SK-N-SH (cell line): ENCODE measurements around the gene MAPK4. TPM values are rescaled to one million over a fixed set of nuclear protein-coding genes. Genes with fewer than 3 reads are reported as not detected.

Experiments
- CTCF ChIA-PET: fragments of 300-600, 350-600 bp; formaldehyde crosslinking; extraction: SDS; loops from one replicate; lab custom pipeline; 2021; lab: Yijun Ruan, JAX
- POLR2A ChIA-PET: fragments of 350-600 bp; sonication (Branson Sonifier 250); formaldehyde crosslinking; extraction: SDS; loops from one replicate; lab custom pipeline; 2020; ENCODE audit warnings: antibody characterized with exemption, inconsistent platforms; lab: Yijun Ruan, JAX
- DNase-seq: peaks from one replicate; pipeline ENCODE4 v3.0.0; 2012
- H2AFZ ChIP-seq: fragments of 200-600 bp; sonication (generic); 2 replicates; pipeline ENCODE4 v1.8.1; 2016; ENCODE audit warnings: antibody characterized with exemption, mild to moderate bottlenecking, low read depth
- H3F3A ChIP-seq: fragments of 200-600 bp; sonication (generic); replicated peaks from 2 replicates; pipeline ENCODE3; 2016; ENCODE audit warnings: antibody characterized with exemption, mild to moderate bottlenecking; ENCODE audit not compliant: insufficient read depth
- H3K27ac ChIP-seq, 2 experiments: fragments of 200-500 bp in 1 of 2; fragments of 200-600 bp in 1 of 2; sonication (Bioruptor generic) in 1 of 2; sonication (generic), shearing (Covaris generic) in 1 of 2; 2 replicates each; pipeline versions ENCODE4 v1.5.1 to v1.6.1; 2014 to 2016; ENCODE audit warnings: low read depth in 2 of 2, inconsistent platforms in 1 of 2, low read length in 1 of 2, mild to moderate bottlenecking in 1 of 2, mixed read lengths in 1 of 2
- H3K27me3 ChIP-seq: fragments of 200-600 bp; sonication (generic), shearing (Covaris generic); 2 replicates; pipeline ENCODE4 v1.6.1; 2016; ENCODE audit warnings: mixed run types; ENCODE audit not compliant: insufficient read depth
- H3K36me3 ChIP-seq, 2 experiments: fragments of 200-500 bp in 1 of 2; fragments of 200-600 bp in 1 of 2; sonication (Bioruptor generic) in 1 of 2; sonication (generic) in 1 of 2; replicated peaks in 1 of 2; 2 replicates each; pipeline versions ENCODE3 to v1.5.1; 2014 to 2016; ENCODE audit warnings: low read length in 1 of 2, mild to moderate bottlenecking in 1 of 2; ENCODE audit not compliant: insufficient read depth in 2 of 2, control insufficient read depth in 1 of 2
- H3K4me1 ChIP-seq, 2 experiments: fragments of 200-500 bp in 1 of 2; fragments of 200-600 bp in 1 of 2; sonication (Bioruptor generic) in 1 of 2; sonication (generic), shearing (Covaris generic) in 1 of 2; 2 replicates each; pipeline versions ENCODE4 v1.5.1 to v1.6.1; 2014 to 2016; ENCODE audit warnings: low read depth in 1 of 2, low read length in 1 of 2, mixed run types in 1 of 2; ENCODE audit not compliant: insufficient read depth in 2 of 2, control insufficient read depth in 1 of 2
- H3K4me2 ChIP-seq: fragments of 200-600 bp; sonication (generic), shearing (Covaris generic); 2 replicates; pipeline ENCODE4 v1.6.1; 2017; ENCODE audit warnings: mixed run types
- H3K4me3 ChIP-seq, 2 experiments: fragments of 200-500 bp in 1 of 2; fragments of 200-600 bp in 1 of 2; sonication (Bioruptor generic) in 1 of 2; sonication (generic), shearing (Covaris generic) in 1 of 2; 2 replicates each; pipeline versions ENCODE4 v1.5.1 to v1.8.1; 2014 to 2016; ENCODE audit warnings: low read depth in 2 of 2, inconsistent platforms in 1 of 2, low read length in 1 of 2, mild to moderate bottlenecking in 1 of 2, mixed read lengths in 1 of 2, moderate library complexity in 1 of 2
- H3K79me2 ChIP-seq: fragments of 200-600 bp; sonication (generic); 2 replicates; pipeline ENCODE4 v1.8.1; 2017; ENCODE audit warnings: mild to moderate bottlenecking; ENCODE audit not compliant: insufficient read depth
- H3K9ac ChIP-seq: fragments of 200-600 bp; sonication (generic); 2 replicates; pipeline ENCODE4 v1.6.1; 2017; ENCODE audit warnings: mixed run types
- H3K9me2 ChIP-seq: fragments of 200-600 bp; sonication (generic); 2 replicates; pipeline ENCODE4 v1.6.1; 2017; ENCODE audit warnings: mixed run types
- H3K9me3 ChIP-seq: fragments of 200-600 bp; sonication (generic); 2 replicates; pipeline ENCODE4 v1.6.1; 2017; ENCODE audit warnings: mixed run types, mild to moderate bottlenecking, moderate library complexity
- H4K20me1 ChIP-seq: fragments of 200-600 bp; sonication (generic); 2 replicates; pipeline ENCODE4 v1.6.1; 2017; ENCODE audit warnings: mild to moderate bottlenecking, mixed run types; ENCODE audit not compliant: insufficient read depth
- CHD2 ChIP-seq: fragments of 150-350 bp; IDR thresholded peaks from 2 replicates; pipeline ENCODE4 v1.6.1; 2018; ENCODE audit warnings: low read length; ENCODE audit not compliant: partially characterized antibody
- ELF1 ChIP-seq: IDR thresholded peaks from 2 replicates; pipeline ENCODE4 v1.4.0; 2012
- EP300 ChIP-seq, 2 experiments: IDR thresholded peaks; 2 replicates each; pipeline versions ENCODE4 v1.4.0 to v1.6.1; 2012; ENCODE audit warnings: borderline replicate concordance in 1 of 2, low read depth in 1 of 2, low read length in 1 of 2
- EZH2phosphoT487 ChIP-seq: fragments of 200-600 bp; sonication (generic); IDR thresholded peaks from 2 replicates; pipeline ENCODE4 v1.6.1; 2017; ENCODE audit warnings: low read depth, mixed run types, mild to moderate bottlenecking, antibody characterized with exemption, moderate library complexity, borderline replicate concordance
- GABPA ChIP-seq: IDR thresholded peaks from 2 replicates; pipeline ENCODE4 v1.4.0; 2012; ENCODE audit warnings: low read depth, mild to moderate bottlenecking
- GATA2 ChIP-seq: sonication (generic); formaldehyde crosslinking; IDR thresholded peaks from 2 replicates; pipeline ENCODE4 v1.5.0; 2020; ENCODE audit warnings: mild to moderate bottlenecking, missing genetic modification reagents
- NFIC ChIP-seq: IDR thresholded peaks from 2 replicates; pipeline ENCODE4 v1.4.0; 2012; ENCODE audit warnings: borderline replicate concordance
- RXRA ChIP-seq: IDR thresholded peaks from 2 replicates; pipeline ENCODE4 v1.4.0; 2012; ENCODE audit warnings: low read depth, mild to moderate bottlenecking, borderline replicate concordance
- SMC3 ChIP-seq: IDR thresholded peaks from 2 replicates; pipeline ENCODE4 v1.6.1; 2012; ENCODE audit warnings: low read depth, low read length, improper control_type of control experiment
- TAF1 ChIP-seq: IDR thresholded peaks from 2 replicates; pipeline ENCODE4 v1.6.1; 2012; ENCODE audit warnings: low read depth, mild to moderate bottlenecking, low read length, moderate library complexity, borderline replicate concordance
- TEAD4 ChIP-seq: IDR thresholded peaks from 2 replicates; pipeline ENCODE4 v1.4.0; 2012; ENCODE audit warnings: mild to moderate bottlenecking, borderline replicate concordance; ENCODE audit not compliant: insufficient read depth
- WGBS: methylation state at CpG from one replicate; pipeline ENCODE4 v1.1.6; 2017; ENCODE audit warnings: low lambda C conversion rate; 5-methylcytosine and 5-hydroxymethylcytosine counted together
- polyA plus RNA-seq, 3 experiments: library from polyadenylated mRNA; depleted of rRNA; stranded (reverse); fragments of >200 nt; gene quantifications; 2 replicates each; pipeline ENCODE4 v1.2.3, GENCODE V29; 2012
- TF ChIP-seq, protein P1 (sequence below): IDR thresholded peaks from 2 replicates; pipeline ENCODE4 v1.6.1; 2012; ENCODE audit warnings: mild to moderate bottlenecking, low read depth, low read length, moderate library complexity
- TF ChIP-seq, protein P2 (sequence below): IDR thresholded peaks from 2 replicates; pipeline ENCODE4 v1.4.0; 2012; ENCODE audit warnings: low read depth, borderline replicate concordance

Gene MAPK4
- polyA plus RNA-seq, 1 of the 3 experiments (the other 2 are of a cell fraction), result 0.02 TPM

GRCh38 chr18:50562686-50563085 is 2.8 kb downstream of the MAPK4 start (continued):
- TF ChIP-seq RXRA, result no peak
- TF ChIP-seq EZH2phosphoT487, result no peak
- no peak for TF ChIP-seq EP300 (IDR thresholded peaks at IDR 0.05; ENCODE audit: borderline replicate concordance in 1 of 2, low read depth in 1 of 2, low read length in 1 of 2)
- TF ChIP-seq, protein P1, sequence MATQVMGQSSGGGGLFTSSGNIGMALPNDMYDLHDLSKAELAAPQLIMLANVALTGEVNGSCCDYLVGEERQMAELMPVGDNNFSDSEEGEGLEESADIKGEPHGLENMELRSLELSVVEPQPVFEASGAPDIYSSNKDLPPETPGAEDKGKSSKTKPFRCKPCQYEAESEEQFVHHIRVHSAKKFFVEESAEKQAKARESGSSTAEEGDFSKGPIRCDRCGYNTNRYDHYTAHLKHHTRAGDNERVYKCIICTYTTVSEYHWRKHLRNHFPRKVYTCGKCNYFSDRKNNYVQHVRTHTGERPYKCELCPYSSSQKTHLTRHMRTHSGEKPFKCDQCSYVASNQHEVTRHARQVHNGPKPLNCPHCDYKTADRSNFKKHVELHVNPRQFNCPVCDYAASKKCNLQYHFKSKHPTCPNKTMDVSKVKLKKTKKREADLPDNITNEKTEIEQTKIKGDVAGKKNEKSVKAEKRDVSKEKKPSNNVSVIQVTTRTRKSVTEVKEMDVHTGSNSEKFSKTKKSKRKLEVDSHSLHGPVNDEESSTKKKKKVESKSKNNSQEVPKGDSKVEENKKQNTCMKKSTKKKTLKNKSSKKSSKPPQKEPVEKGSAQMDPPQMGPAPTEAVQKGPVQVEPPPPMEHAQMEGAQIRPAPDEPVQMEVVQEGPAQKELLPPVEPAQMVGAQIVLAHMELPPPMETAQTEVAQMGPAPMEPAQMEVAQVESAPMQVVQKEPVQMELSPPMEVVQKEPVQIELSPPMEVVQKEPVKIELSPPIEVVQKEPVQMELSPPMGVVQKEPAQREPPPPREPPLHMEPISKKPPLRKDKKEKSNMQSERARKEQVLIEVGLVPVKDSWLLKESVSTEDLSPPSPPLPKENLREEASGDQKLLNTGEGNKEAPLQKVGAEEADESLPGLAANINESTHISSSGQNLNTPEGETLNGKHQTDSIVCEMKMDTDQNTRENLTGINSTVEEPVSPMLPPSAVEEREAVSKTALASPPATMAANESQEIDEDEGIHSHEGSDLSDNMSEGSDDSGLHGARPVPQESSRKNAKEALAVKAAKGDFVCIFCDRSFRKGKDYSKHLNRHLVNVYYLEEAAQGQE, result no peak
- TF ChIP-seq, protein P2, sequence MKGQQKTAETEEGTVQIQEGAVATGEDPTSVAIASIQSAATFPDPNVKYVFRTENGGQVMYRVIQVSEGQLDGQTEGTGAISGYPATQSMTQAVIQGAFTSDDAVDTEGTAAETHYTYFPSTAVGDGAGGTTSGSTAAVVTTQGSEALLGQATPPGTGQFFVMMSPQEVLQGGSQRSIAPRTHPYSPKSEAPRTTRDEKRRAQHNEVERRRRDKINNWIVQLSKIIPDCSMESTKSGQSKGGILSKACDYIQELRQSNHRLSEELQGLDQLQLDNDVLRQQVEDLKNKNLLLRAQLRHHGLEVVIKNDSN, result no peak
- TF ChIP-seq GABPA, result no peak
- no peak for TF ChIP-seq ELF1
- TF ChIP-seq CHD2, result no peak
- no peak for TF ChIP-seq GATA2

- TF ChIP-seq NFIC (no peak), SMC3 (no peak), TAF1 (no peak), CHD2 (no peak), TEAD4 (no peak)
- TF ChIP-seq, all 33 proteins: peak for 0
- WGBS, result 21% methylated on average over 3 of the region's 3 CpGs
- Histone ChIP-seq H3K4me2 (no peak overlapping the region), H3K36me3 (no peaks in the 10 kb centered on the region), H3K27me3 (peaks cover 25% of the 10 kb centered on the region), H3K9me3 (no peaks in the 10 kb centered on the region), H3K9ac (no peak overlapping the region), H3F3A (no peaks in the 10 kb centered on the region), H3K27ac (no peak overlapping the region), H4K20me1 (no peaks in the 10 kb centered on the region), H2AFZ (no peak overlapping the region), H3K4me1 (peaks cover 0 to 10% of the 10 kb centered on the region in 2 experiments; a peak in 2 of 4 replicates), H3K9me2 (no peaks in the 10 kb centered on the region), H3K4me3 (no peak overlapping the region), H3K79me2 (no peaks in the 10 kb centered on the region)
- ChIA-PET POLR2A (no interaction called here), CTCF (no interaction called here)
- no peak for DNase-seq
These were observed 3.5 kb downstream of the MAPK4 start for GRCh38 chr18:50563376-50563775.
